Inflammatory macrophage treated with lipopolysaccharide for 4 hours (primary cell): ENCODE data around the gene SETD6.

Source experiments
- DNase-seq: peaks from one replicate; pipeline ENCODE4 v3.0.0-alpha.2; 2020

The SETD6 gene

GRCh38 chr16:58494981-58495520, 20.3 kb upstream of the SETD6 start:
- DNase-seq: peak; percentile 37

DNA sequence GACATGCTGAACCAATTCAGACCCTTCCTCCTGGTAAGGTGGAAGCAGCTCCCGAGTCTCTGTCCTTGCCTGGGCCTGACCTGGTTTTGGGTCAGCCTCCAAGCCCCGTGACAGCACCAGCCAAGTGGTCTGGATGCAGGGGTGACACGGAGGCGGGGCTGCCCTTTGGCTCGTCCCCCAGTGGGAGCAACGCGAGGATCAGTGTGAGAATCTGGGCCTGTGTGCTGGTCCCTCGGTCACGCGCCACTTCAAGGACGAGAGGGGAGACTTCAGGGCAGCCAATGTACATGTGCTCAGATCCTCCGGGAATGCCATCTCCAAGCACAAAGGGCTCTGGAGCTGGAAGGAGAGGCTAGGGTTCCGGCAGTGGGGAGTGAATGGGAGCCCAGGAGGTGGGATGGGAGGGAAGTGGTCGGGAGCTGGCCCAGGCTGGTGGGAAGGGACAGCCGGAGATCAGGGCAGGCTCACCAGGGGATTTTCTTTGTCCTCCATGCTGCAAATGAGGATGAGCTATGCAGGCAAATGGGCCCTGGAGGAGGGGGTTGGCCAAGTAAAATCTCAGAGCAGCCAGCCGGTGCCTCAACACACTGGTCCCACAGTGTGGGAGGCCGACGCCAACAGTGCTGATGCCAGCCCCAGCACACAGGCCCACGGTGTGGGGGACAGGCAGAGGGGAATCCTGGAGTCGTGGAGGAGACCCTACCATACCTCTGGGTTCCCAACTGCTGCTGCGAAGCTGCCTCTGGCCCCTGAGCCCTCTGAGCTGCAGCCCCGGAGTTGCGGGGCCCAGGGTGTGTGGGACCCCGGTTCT, 19.6 kb upstream of the SETD6 start:
- no peak for DNase-seq

GRCh38 chr16:58497468-58497867, 17.8 kb upstream of the SETD6 start:
- DNase-seq: no peak

GRCh38 chr16:58497935-58498334, 17.4 kb upstream of the SETD6 start:
- DNase-seq: no peak

DNA sequence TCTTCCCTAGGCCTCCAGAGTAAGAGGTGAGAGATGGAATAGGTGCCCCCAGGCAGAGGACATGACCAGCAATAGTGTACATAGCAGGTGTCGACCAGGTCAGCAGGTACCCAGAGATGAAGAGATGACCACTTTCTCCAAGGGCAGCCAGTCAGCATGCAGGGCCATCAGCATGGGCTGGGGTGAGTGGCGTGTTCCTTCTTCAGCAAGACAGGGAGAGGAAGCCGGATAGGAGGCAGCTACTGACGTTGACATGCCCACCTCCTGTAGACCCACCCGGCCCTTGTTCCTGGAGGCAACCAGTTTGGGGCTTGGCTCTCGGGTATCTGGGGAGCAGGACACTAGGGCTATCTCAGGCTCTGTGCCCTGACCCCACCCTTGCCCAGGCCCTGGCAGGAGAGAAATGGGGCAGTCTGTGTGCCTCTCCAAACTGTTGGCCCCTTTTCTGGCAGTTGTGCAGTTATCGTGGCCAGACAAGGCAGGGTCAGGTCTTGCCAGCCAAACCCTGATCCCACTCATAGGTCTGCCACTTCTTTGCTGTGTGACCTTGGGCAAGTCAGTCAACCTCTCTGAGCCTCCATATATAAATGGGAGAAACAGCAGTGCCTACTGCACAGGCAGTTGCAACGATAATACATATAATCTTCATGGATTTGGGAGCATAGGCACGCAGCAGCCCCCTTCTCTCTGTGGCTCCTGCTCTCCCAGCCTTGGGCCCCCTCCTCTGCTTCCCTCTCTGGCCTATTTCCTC, 16.8 kb upstream of the SETD6 start:
- DNase-seq: no peak

- DNase-seq: no peak
These were observed 16.2 kb upstream of the SETD6 start for GRCh38 chr16:58499092-58499511.

DNA sequence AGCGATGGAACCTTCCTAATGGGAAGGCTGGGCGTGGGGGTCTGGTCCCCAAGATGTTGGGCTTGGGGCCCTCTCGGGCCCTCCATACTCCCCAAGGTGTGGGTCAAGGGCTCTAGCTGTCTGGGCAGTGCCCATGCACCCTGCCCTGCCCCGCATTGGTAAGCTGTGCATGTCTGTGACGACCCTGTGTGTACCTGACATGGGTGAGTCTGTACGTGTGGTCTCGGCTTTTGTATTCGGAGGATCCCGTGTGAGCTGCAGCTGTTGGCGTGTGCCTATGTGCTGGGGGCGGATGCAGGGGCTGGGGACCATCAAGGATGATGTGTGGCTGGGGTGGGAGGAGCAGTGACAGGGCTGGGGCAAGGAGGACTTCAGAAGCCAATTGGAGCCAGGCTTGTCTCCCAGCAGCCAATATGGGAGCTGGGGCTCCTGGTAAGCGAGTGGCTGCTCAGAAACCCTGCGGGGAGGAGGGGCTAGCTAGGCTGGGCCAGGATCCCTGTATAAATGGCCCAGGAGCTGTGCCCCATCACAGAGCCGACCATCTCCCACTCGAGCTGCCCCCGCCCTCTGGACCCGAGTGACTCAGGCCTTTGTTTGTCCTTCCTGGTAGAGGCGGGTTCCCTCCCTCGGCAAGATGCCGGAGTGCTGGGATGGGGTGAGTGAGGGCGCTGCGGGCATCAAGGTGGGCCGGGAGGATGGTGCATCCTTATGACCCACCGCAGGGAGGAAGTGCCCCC, 15.5 kb upstream of the SETD6 start, which contains the start of gene NDRG4:
Gene NDRG4, plus strand, starts transcription at position 529 of the 737 bp plus-strand sequence. Its CDS starts 106 bp downstream, at position 635.
- DNase-seq: no peak

DNA sequence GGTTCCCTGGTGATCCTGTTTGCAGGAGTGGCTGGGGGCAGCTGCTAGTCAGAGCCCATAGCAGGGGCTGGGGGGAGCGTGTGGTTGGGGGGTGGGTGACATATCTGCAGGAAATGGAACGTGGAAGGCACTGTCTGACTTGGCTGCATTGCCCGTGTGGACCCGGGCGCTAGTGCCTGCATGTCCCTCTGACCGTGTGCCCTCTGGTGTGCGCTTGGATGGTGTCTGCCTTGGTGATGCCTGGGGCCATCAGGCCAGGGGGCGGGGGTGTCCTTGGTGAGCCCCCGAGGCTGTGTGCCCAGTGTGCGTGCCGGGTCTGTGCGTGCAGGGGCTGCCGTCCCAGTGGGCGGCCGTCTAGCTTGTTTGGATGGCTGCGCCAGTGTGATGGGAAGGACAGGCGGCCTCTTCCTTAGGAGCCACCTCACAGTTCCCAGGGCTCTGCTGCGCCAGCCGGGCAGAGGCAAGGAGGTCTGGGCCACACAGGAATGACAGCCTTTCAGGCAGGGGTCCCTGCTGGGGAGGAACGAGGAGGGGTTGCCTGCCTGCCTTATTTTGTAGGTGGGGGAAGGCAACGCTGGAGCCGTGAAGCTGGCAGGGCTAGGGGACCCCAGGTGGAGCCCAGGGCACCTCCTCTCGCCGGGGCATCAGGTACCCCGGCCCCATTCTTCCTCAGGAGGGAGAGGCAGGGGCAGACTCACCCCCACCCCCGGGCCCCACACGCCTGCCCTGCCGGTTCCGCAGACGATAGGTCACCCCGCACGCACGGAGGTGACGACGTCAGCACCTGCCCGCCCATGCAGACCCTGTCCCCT, 14.7 kb upstream of the SETD6 start:
- DNase-seq: no peak

DNA sequence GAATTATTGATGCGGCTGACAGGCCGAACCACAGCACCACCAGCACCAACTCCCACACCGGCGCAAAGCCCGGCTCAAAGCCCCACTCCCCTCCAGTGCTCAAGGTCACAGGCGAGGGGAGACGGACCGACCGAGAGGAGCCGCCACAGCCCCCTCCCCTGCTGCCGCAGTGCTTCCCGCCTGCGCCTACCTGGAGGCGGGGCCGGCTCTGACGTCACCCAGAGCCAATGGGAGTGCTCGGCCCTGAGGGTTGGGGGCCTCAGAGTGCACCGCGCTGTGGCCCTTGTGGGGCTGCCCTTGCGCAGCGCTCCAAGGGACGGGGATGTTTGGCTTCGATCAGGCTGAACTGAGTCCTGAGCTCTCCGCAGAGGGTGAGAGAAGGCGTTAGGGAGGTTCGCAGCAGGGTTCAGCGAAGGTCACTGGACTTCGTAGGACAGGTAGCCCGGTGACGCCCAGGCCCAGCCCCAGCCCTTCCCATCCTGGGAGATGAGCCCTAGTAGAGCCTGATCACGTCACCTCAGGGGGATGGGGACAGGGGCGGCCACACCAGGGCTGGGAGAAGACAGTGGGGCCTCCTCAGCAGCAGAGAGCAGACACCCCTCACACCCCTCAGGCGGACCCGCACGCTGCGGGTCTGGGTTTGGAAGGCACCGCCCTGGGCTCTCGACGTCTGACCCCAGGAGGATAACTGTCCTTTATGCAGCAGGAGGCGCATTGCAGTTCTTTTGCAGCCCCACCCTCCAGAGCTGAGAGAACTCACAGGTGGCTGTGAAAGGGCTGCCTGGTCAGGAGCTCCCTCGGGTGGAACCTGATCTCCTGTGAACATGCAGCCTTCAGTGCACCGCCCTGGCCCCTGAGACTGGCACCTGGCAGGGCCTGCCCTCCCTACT, 13.8 kb upstream of the SETD6 start:
- DNase-seq: no peak

DNA sequence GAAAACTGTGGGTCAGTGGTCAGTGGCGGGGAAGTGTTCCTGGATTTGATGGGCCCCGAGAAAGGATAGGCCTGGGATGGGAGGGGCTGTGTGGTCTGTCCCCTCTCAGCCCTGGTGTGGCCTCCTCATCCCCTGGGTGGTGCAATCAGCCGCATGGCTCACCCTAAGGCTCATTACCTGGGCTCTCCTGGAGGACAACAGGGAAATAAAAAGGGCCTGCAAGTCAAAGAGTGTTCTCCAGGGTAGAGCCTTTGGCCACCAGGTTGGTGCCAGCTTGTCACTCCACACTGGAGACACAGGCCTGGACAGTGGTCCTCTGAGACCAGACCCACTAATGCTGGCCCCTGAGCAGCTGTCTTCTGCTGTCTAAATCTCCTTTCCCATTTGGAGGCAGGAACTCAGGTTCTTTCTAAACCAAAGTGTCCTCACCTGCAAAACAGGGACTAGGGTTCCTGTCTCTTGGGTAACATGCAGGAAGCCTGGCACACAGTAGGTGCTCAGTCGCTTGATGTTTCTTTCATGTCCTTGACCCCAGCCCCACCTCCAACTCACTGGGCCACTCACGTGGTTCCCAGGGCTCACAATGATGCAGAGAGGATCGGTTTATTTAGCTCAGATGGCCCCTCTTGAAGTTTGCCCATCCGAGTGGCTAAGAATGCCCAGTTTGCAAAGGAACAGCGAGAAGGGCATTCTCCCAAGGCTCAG, 12.9 kb upstream of the SETD6 start:
- DNase-seq: no peak

- DNase-seq: no peak
These were observed 12.0 kb upstream of the SETD6 start for GRCh38 chr16:58503166-58503862.

- no peak for DNase-seq
These were observed 11.2 kb upstream of the SETD6 start for GRCh38 chr16:58503863-58504688.

DNA sequence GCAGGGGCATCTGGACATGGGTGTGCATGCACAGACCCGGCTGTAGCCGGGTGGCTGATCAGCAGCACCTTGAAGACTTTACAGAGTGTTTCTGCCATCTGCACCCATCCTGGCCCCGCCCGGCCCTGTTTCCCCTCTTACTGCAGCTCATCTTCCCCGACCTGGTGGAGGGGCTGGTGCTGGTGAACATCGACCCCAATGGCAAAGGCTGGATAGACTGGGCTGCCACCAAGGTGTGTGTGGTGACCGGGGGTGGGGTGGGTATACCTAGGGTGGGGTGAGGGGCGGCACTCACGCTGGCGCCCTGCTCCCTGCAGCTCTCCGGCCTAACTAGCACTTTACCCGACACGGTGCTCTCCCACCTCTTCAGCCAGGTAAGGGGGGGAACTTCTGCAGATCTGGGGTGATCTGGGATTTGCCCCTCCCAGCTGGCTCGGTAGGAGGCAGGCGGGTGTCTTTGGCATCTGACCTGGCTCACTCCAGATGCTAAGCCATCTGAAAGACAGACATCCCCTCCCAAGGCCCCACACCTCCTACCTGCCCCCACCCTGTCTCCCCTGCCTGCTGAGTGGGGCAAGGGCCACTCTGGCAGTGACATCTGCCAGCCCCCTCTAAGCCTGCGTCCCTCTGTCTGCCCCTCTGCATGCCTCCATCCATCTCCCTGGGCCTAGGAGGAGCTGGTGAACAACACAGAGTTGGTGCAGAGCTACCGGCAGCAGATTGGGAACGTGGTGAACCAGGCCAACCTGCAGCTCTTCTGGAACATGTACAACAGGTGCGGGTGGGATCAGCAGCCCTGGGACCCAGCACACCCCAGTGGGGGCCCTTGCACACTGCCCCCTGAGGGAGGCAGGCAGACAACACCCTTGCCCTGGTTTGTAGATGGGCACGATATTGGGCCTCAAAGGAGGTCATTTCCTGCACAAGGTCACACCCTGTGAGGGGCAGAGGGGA, 8.8 kb upstream of the SETD6 start:
- no peak for DNase-seq

- no peak for DNase-seq
These were observed 7.9 kb upstream of the SETD6 start for GRCh38 chr16:58507195-58507962.

DNA sequence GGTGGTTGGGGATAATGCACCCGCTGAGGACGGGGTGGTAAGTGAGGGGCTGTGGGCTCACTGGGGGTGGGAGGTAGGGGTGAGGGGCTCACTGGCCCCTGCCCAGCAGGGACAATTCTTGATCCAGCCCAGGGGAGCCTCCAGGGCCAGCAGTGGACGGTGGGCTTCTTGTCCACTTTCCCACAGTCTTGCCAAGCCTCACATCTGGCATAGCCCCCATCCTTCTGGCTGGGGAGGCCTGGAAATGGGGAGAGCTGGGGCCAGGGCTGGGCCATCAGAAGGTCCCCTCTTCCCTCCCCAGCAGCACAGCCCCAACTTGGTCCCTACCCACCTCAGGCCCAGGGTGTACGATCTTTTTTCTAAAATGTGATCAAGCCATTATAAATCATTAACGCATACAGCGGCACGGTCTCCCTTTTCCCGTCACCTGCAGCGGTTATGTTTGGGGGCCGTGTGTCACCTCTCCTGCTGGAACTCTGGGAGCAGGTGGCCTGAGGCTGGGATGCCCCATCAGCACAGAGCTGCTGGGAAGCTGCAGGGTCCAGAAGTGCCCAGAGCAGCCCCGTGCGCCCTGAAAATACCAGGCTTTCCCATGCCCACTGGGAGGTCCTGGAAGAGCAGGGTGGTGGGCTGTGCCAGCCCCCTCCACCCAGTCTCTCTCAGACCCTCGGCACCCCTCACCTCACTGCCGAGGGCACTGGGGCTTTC, 7.2 kb upstream of the SETD6 start:
- no peak for DNase-seq

DNA sequence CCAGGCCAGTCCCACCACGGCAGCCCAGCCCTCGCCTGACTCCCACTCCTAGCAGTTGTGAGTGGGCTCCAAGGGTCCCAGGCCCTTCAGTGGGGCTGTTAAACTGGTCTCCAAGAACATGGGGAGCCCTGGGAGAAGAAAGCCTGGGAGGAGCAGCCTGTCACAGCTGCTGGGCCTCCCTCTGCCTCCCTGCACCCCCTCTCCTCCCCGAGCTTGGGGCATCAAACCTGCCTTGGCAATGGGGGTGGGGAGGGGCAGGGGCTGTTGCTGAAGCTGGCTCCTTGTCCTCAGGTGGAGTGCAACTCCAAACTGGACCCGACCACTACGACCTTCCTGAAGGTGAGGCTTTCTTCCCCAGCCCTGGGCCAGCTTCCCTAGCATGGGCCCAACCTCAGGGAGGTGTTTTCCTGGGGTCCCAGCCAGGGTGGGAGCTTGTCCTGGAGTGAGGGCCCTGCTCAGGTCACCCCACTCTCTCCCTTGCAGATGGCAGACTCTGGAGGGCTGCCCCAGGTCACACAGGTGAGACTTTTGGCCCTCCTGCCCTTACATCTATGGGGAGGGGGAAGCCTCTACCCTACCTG, 6.6 kb upstream of the SETD6 start:
- no peak for DNase-seq
